ENCODE measurements around the gene PARD3. TPM values are rescaled to one million over a fixed set of nuclear protein-coding genes. Genes with fewer than 3 reads are reported as not detected.

The PARD3 gene
- total and polyA plus RNA-seq, 2 experiments from 2014 or later, result 47.2 to 59.7 TPM

DNA sequence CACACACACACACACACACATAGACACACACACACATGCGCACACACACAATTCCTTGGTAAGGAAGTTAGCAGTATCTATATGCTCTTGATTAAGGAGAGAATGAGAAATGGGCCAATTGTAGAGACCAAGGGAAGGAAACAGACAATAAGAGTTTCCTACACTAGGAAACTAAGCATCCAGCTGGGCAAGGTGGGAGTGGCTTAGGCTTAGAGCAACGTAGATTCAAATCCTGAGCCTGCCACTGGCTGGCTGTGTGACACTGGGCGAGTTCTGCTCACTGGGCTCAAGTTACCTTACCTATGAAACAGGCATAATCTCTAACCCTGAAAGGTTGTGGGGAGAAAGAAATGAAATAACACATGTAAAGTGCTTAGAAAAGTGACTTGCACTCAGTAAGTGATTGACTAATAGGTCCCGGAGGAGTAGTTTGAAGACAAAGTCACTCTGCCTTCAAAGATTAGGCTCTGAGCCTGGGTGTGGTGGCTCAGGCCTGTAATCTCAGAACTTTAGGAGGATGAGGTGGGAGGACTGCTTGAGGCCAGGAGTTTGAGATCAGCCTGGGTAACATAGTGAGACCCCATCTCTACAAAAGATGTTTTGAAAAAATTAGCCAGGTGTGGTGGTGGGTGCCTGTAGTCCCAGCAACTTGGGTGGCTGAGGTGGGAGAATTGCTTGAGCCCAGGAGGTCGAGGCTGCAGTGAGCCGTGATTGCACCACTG is 701.4 kb downstream of the PARD3 start:
- TF ChIP-seq, protein P1, sequence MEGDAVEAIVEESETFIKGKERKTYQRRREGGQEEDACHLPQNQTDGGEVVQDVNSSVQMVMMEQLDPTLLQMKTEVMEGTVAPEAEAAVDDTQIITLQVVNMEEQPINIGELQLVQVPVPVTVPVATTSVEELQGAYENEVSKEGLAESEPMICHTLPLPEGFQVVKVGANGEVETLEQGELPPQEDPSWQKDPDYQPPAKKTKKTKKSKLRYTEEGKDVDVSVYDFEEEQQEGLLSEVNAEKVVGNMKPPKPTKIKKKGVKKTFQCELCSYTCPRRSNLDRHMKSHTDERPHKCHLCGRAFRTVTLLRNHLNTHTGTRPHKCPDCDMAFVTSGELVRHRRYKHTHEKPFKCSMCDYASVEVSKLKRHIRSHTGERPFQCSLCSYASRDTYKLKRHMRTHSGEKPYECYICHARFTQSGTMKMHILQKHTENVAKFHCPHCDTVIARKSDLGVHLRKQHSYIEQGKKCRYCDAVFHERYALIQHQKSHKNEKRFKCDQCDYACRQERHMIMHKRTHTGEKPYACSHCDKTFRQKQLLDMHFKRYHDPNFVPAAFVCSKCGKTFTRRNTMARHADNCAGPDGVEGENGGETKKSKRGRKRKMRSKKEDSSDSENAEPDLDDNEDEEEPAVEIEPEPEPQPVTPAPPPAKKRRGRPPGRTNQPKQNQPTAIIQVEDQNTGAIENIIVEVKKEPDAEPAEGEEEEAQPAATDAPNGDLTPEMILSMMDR (IDR thresholded peaks at IDR 0.05; ENCODE audit: poor library complexity), result no peak
- TF ChIP-seq EZH2phosphoT487 (IDR thresholded peaks at IDR 0.05; ENCODE audit: low read depth, severe bottlenecking, unreplicated experiment) (no peak), EZH2 (IDR thresholded peaks at IDR 0.05; ENCODE audit: borderline replicate concordance) (no peak)

GRCh38 chr10:34112171-34112782 is 702.8 kb downstream of the PARD3 start:
- no peaks in the 10 kb centered on the region for H3K79me2 ChIP-seq
- H3K9me3 ChIP-seq (ENCODE audit: low read depth), result no peaks in the 10 kb centered on the region
- H3K4me2 ChIP-seq, result no peak overlapping the region
- no peaks in the 10 kb centered on the region for H3K36me3 ChIP-seq (replicated peaks; ENCODE audit: insufficient read depth, low read depth)
- no peaks in the 10 kb centered on the region for H4K20me1 ChIP-seq (ENCODE audit: insufficient read depth, poor library complexity, severe bottlenecking)
- no peak for DNase-seq (ENCODE audit: low spot score)
- TF ChIP-seq EZH2 (IDR thresholded peaks at IDR 0.05; ENCODE audit: borderline replicate concordance) (no peak), EZH2phosphoT487 (IDR thresholded peaks at IDR 0.05; ENCODE audit: low read depth, severe bottlenecking, unreplicated experiment) (no peak)
- TF ChIP-seq, protein P1 (IDR thresholded peaks at IDR 0.05; ENCODE audit: poor library complexity), result no peak
- no peak overlapping the region for H3K27ac ChIP-seq
- H3K4me1 ChIP-seq (ENCODE audit: insufficient read depth), result peaks cover 5% of the 10 kb centered on the region
- H3K9me2 ChIP-seq (replicated peaks; ENCODE audit: insufficient read depth), result no peaks in the 10 kb centered on the region
- H3K27me3 ChIP-seq, result no peaks in the 10 kb centered on the region
- 84% methylated on average over 6 of the region's 6 CpGs for WGBS (ENCODE audit: low lambda C conversion rate, missing lambda C conversion rate)
- no peak overlapping the region for H2AFZ ChIP-seq
- H3K4me3 ChIP-seq, result no peak overlapping the region

More for the DNA sequence above, 701.4 kb downstream of the PARD3 start:
- Histone ChIP-seq H2AFZ (no peak overlapping the region), H3K9me3 (ENCODE audit: low read depth) (no peaks in the 10 kb centered on the region), H3K79me2 (no peaks in the 10 kb centered on the region), H3K4me1 (ENCODE audit: insufficient read depth) (peaks cover 11% of the 10 kb centered on the region), H3K36me3 (replicated peaks; ENCODE audit: insufficient read depth, low read depth) (no peaks in the 10 kb centered on the region), H4K20me1 (ENCODE audit: insufficient read depth, poor library complexity, severe bottlenecking) (no peaks in the 10 kb centered on the region), H3K27me3 (no peaks in the 10 kb centered on the region), H3K4me2 (no peak overlapping the region), H3K27ac (no peak overlapping the region), H3K4me3 (no peak overlapping the region), H3K9me2 (replicated peaks; ENCODE audit: insufficient read depth) (no peaks in the 10 kb centered on the region)
- DNase-seq (ENCODE audit: low spot score), result no peak
- 87% methylated on average over 6 of the region's 6 CpGs for WGBS (ENCODE audit: low lambda C conversion rate, missing lambda C conversion rate)

DNA sequence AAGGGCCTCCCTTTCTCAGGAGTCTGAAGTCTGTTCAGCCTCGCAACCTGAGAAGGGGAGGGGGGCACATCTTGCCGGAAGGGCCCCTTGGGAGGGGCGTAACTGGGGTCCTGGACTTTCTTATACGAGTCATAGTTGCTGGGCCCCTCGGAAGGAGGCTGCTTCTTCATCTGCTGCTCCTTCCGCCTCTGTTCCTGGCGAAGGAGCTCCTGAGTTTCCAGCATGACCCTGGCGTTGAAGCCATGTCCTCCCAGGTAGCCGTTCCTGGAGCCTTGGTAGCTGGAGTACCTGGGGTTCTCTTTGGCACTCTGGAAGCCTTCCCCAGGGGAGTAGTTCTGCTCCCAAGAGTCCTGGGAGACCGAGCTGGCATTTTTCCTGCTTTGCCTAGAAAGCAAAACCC is 703.9 kb downstream of the PARD3 start:
- no peak for DNase-seq (ENCODE audit: low spot score)
- no peaks in the 10 kb centered on the region for H3K27me3 ChIP-seq
- H3K36me3 ChIP-seq (replicated peaks; ENCODE audit: insufficient read depth, low read depth), result no peaks in the 10 kb centered on the region
- no peaks in the 10 kb centered on the region for H3K4me1 ChIP-seq (ENCODE audit: insufficient read depth)
- no peak overlapping the region for H3K4me3 ChIP-seq
- no peaks in the 10 kb centered on the region for H3K79me2 ChIP-seq
- WGBS (ENCODE audit: low lambda C conversion rate, missing lambda C conversion rate), result 92% methylated on average over 10 of the region's 10 CpGs
- H3K27ac ChIP-seq, result no peak overlapping the region
- H4K20me1 ChIP-seq (ENCODE audit: insufficient read depth, poor library complexity, severe bottlenecking), result no peaks in the 10 kb centered on the region
- H3K9me2 ChIP-seq (replicated peaks; ENCODE audit: insufficient read depth), result no peaks in the 10 kb centered on the region
- TF ChIP-seq EZH2 (IDR thresholded peaks at IDR 0.05; ENCODE audit: borderline replicate concordance), result no peak
- no peak for TF ChIP-seq EZH2phosphoT487 (IDR thresholded peaks at IDR 0.05; ENCODE audit: low read depth, severe bottlenecking, unreplicated experiment)
- TF ChIP-seq, protein P1 (IDR thresholded peaks at IDR 0.05; ENCODE audit: poor library complexity), result no peak
- no peak overlapping the region for H3K4me2 ChIP-seq
- H2AFZ ChIP-seq, result no peak overlapping the region
- no peaks in the 10 kb centered on the region for H3K9me3 ChIP-seq (ENCODE audit: low read depth)
